Stomach smooth muscle (tissue), 2 donors: ENCODE results near the gene CHRND.

ENCODE experiments used
- H3K27ac ChIP-seq: one replicate; pipeline ENCODE4 v1.7.0; 2013; ENCODE audit warnings: mild to moderate bottlenecking, low read length, inconsistent platforms
- H3K27me3 ChIP-seq, 2 donors: one replicate each; pipeline ENCODE4 v1.7.0; 2013; ENCODE audit warnings: low read length in 2 of 2; ENCODE audit not compliant: insufficient read depth in 2 of 2, control insufficient read depth in 1 of 2
- H3K36me3 ChIP-seq, 2 donors: one replicate each; pipeline ENCODE4 v1.7.0; 2013; ENCODE audit warnings: low read length in 2 of 2; ENCODE audit not compliant: control insufficient read depth in 2 of 2, insufficient read depth in 2 of 2
- H3K4me1 ChIP-seq: one replicate; pipeline ENCODE4 v1.7.0; 2013; ENCODE audit warnings: low read length; ENCODE audit not compliant: control insufficient read depth, insufficient read depth
- H3K4me3 ChIP-seq, 2 donors: one replicate each; pipeline ENCODE4 v1.7.0; 2013; ENCODE audit warnings: low read length in 2 of 2
- H3K9ac ChIP-seq, 2 donors: one replicate each; pipeline ENCODE4 v1.7.0; 2013; ENCODE audit warnings: low read length in 2 of 2, mild to moderate bottlenecking in 1 of 2
- H3K9me3 ChIP-seq, 2 donors: one replicate each; pipeline ENCODE4 v1.7.0; 2013; ENCODE audit warnings: low read length in 2 of 2; ENCODE audit not compliant: control insufficient read depth in 2 of 2
- donor health status: healthy.
- donor health status: Pancreatic carcinoma.

The CHRND gene

GRCh38 chr2:232508251-232508650, 17.7 kb upstream of the CHRND start:
- no peak overlapping the region for H3K4me3 ChIP-seq
- H3K36me3 ChIP-seq: no peaks in the 10 kb centered on the region
- peaks cover 5% of the 10 kb centered on the region for H3K4me1 ChIP-seq
- H3K9me3 ChIP-seq: no peaks in the 10 kb centered on the region
- H3K27ac ChIP-seq: no peak overlapping the region
- peaks cover 8 to 10% of the 10 kb centered on the region in 2 donors for H3K27me3 ChIP-seq
- no peak overlapping the region for H3K9ac ChIP-seq

GRCh38 chr2:232511336-232511890, 14.5 kb upstream of the CHRND start:
- peaks cover 0 to 9% of the 10 kb centered on the region in 2 donors for H3K27me3 ChIP-seq

GRCh38 chr2:232512602-232513001, 13.4 kb upstream of the CHRND start:
- Histone ChIP-seq H3K4me1 (no peaks in the 10 kb centered on the region), H3K27me3 (peaks cover 0 to 9% of the 10 kb centered on the region in 2 donors), H3K4me3 (no peak overlapping the region), H3K27ac (no peak overlapping the region), H3K9ac (no peak overlapping the region), H3K36me3 (no peaks in the 10 kb centered on the region), H3K9me3 (no peaks in the 10 kb centered on the region)

More at GRCh38 chr2:232511336-232511890, 14.5 kb upstream of the CHRND start:
- Histone ChIP-seq H3K4me1 (no peaks in the 10 kb centered on the region), H3K27ac (no peak overlapping the region), H3K9ac (no peak overlapping the region), H3K4me3 (no peak overlapping the region), H3K9me3 (no peaks in the 10 kb centered on the region), H3K36me3 (no peaks in the 10 kb centered on the region)

GRCh38 chr2:232513353-232513752, 12.6 kb upstream of the CHRND start:
- H3K27me3 ChIP-seq: peaks cover 2 to 9% of the 10 kb centered on the region in 2 donors
- H3K27ac ChIP-seq: no peak overlapping the region
- H3K4me1 ChIP-seq: no peaks in the 10 kb centered on the region
- H3K36me3 ChIP-seq: no peaks in the 10 kb centered on the region
- H3K9me3 ChIP-seq: no peaks in the 10 kb centered on the region
- H3K4me3 ChIP-seq: no peak overlapping the region
- no peak overlapping the region for H3K9ac ChIP-seq

- H3K27ac ChIP-seq: no peak overlapping the region
- no peak overlapping the region for H3K9ac ChIP-seq
- no peaks in the 10 kb centered on the region for H3K9me3 ChIP-seq
- H3K27me3 ChIP-seq: peaks cover 2 to 9% of the 10 kb centered on the region in 2 donors
- no peaks in the 10 kb centered on the region for H3K36me3 ChIP-seq
- no peak overlapping the region for H3K4me3 ChIP-seq
- H3K4me1 ChIP-seq: no peaks in the 10 kb centered on the region
Observed at GRCh38 chr2:232515639-232516038, 10.3 kb upstream of the CHRND start.

GRCh38 chr2:232516551-232516950, 9.4 kb upstream of the CHRND start:
- no peak overlapping the region for H3K4me3 ChIP-seq
- H3K36me3 ChIP-seq: no peaks in the 10 kb centered on the region
- H3K9ac ChIP-seq: no peak overlapping the region
- no peak overlapping the region for H3K27ac ChIP-seq
- peaks cover 12 to 15% of the 10 kb centered on the region in 2 donors for H3K27me3 ChIP-seq
- H3K4me1 ChIP-seq: peaks cover under 1% of the 10 kb centered on the region
- no peaks in the 10 kb centered on the region for H3K9me3 ChIP-seq

GRCh38 chr2:232518844-232519243, 7.1 kb upstream of the CHRND start:
- Histone ChIP-seq H3K9ac (no peak overlapping the region), H3K4me3 (no peak overlapping the region), H3K9me3 (no peaks in the 10 kb centered on the region), H3K36me3 (no peaks in the 10 kb centered on the region), H3K27ac (no peak overlapping the region), H3K27me3 (peaks cover 18 to 33% of the 10 kb centered on the region in 2 donors), H3K4me1 (peaks cover 14% of the 10 kb centered on the region)

GRCh38 chr2:232519581-232520438, 6.2 kb upstream of the CHRND start, which contains the start of gene PRSS56:
Gene PRSS56, plus strand, starts transcription at chr2:232520388. Its CDS starts 211 bp downstream, at chr2:232520599.
- no peaks in the 10 kb centered on the region for H3K36me3 ChIP-seq
- H3K27ac ChIP-seq: no peak within 1 kb of the TSS
- H3K9me3 ChIP-seq: no peaks in the 10 kb centered on the region
- H3K4me1 ChIP-seq: peaks cover 21% of the 10 kb centered on the region
- H3K4me3 ChIP-seq: no peak within 1 kb of the TSS
- H3K27me3 ChIP-seq: peaks cover 21 to 43% of the 10 kb centered on the region in 2 donors
- no peak within 1 kb of the TSS for H3K9ac ChIP-seq

GRCh38 chr2:232520489-232520888, 5.5 kb upstream of the CHRND start:
- Histone ChIP-seq H3K27me3 (peaks cover 21 to 49% of the 10 kb centered on the region in 2 donors), H3K9me3 (no peaks in the 10 kb centered on the region), H3K27ac (no peak overlapping the region), H3K4me3 (no peak overlapping the region), H3K36me3 (no peaks in the 10 kb centered on the region), H3K9ac (no peak overlapping the region), H3K4me1 (peaks cover 23% of the 10 kb centered on the region)

GRCh38 chr2:232521098-232521497, 4.9 kb upstream of the CHRND start:
- Histone ChIP-seq H3K4me3 (no peak overlapping the region), H3K27me3 (peaks cover 21 to 50% of the 10 kb centered on the region in 2 donors), H3K9me3 (no peaks in the 10 kb centered on the region)

More at GRCh38 chr2:232521098-232521497, 4.9 kb upstream of the CHRND start:
- Histone ChIP-seq H3K4me1 (peaks cover 23% of the 10 kb centered on the region), H3K36me3 (no peaks in the 10 kb centered on the region), H3K27ac (no peak overlapping the region), H3K9ac (no peak overlapping the region)
